GM21423 (cell line): Measurements from ENCODE around the gene SPDYE11.
"Not testable (repeated sequence)": the region's sequence is repeated elsewhere in the genome, so short reads cannot be mapped to it uniquely, and the experiment has no call there.

Experiments used
- ATAC-seq: cut with Tn5 transposase; IDR thresholded peaks from one replicate; pipeline ENCODE4 v1.9.1; 2021; ENCODE audit warnings: mild to moderate bottlenecking, moderate library complexity; ENCODE audit not compliant: unreplicated experiment

SPDYE11 gene

DNA sequence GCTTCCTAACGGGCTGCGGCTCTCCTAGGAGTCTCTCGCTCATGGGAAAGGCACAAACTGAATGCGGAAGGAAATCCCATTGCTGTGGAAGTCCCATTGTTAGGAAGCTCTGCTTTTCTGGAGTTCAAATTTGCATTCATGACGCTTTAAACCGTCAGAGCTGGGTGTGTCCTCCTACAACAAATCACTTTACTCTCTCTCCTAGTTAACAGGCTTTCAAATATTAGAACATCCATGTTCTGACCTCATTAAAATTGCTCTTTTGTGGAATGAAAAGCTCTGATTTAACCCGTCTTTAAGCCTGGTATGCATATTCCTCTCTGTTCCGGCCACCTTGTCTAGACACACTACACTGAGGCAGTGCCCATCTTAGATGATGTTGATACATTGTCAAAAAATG, at the start of gene SPDYE11:
Gene SPDYE11 (minus strand): TSS at position 101 of the 400 bp plus-strand sequence. CDS start 1,800 bp downstream, outside the sequence.
- not testable (repeated sequence) for ATAC-seq

DNA sequence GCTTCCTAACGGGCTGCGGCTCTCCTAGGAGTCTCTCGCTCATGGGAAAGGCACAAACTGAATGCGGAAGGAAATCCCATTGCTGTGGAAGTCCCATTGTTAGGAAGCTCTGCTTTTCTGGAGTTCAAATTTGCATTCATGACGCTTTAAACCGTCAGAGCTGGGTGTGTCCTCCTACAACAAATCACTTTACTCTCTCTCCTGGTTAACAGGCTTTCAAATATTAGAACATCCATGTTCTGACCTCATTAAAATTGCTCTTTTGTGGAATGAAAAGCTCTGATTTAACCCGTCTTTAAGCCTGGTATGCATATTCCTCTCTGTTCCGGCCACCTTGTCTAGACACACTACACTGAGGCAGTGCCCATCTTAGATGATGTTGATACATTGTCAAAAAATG, 28.2 kb upstream of the SPDYE11 start, which contains the start of gene SPDYE9:
Gene SPDYE9 (minus strand): TSS at position 101 of the 400 bp plus-strand sequence. CDS start 1,800 bp downstream, outside the sequence.
- not testable (repeated sequence) for ATAC-seq

GRCh38 chr7:73029666-73030065, 28.0 kb downstream of the SPDYE11 start, which contains the start of gene SPDYE8:
Gene SPDYE8, minus strand, starts transcription at chr7:73029766. Its CDS starts 1,800 bp downstream, at chr7:73027966.
- ATAC-seq, result not testable (repeated sequence)

DNA sequence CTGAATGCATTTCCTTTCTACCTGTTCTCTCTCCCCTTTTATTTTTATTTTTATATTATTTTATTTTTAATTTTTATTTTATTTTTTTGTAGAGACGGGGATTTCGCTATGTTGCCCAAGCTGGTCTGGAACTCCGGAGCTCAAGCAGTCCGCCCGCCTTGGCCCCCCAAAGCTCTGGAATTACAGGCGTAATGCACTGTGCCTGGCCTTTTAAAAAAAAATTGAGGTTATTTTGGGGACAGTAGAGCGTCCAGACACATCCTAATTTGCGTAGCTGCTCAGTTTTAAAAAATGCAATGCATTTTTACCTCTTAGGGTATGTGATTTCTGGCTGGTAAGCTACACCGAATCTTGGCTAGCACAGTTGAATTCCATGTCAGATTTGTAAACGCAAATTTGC, 51.2 kb downstream of the SPDYE11 start:
- not testable (repeated sequence) for ATAC-seq

- ATAC-seq, result peak; percentile 88
Measured at GRCh38 chr7:73005693-73006447, 51.8 kb downstream of the SPDYE11 start.

DNA sequence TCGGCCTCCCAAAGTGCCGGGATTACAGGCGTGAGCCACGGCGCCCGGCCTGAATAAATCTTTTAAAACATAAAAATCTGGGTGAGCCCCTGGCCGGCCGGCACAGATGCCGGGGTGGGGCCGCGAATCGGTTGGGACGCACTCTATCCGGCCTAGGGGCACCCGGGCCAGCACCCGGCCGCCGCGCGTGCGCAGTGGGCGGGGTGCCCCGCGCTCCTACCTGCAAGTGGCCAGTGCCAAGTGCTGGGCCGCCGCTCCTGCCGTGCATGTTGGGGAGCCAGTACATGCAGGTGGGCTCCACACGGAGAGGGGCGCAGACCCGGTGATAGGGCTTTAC, 52.4 kb downstream of the SPDYE11 start:
- peak; percentile 80 for ATAC-seq

DNA sequence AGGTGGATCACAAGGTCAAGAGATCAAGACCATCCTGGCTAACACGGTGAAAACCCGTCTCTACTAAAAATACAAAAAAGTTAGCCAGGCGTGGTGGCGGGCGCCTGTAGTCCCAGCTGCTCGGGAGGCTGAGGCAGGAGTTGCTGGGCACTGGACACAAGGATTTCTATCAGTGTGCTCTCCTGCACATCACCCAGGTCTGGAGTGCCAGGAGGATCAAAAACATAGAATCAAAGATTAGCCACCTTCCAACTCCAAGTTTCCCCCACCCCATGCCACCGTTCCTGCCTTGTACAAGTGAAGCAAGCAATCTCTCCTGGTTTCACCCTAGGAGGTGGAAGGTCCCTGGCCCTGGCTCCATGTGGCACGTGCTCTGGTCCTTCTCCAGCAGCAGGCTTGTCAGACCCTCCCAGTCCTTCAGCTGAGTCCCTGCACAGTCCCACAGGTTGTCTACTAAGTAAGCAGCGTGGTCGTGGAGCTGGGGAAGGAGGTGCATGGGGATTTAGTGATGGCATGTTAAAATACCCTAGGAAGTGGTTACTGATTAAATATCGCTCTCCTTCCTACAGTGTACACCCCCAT, 59.7 kb downstream of the SPDYE11 start:
- not testable (repeated sequence) for ATAC-seq
